Uterus (tissue), 4 donors: ENCODE measurements around the gene NRXN3. TPM values are rescaled to one million over a fixed set of nuclear protein-coding genes. Genes with fewer than 3 reads are reported as not detected.

Experiments used
- DNase-seq, 2 donors: peaks; one replicate each; pipeline ENCODE4 v3.0.0-alpha.2; 2019 to 2020
- H3K27ac ChIP-seq, 2 donors: fragments of 200-600 bp; sonication (generic); 1 replicate in 1 of 2; 2 replicates in 1 of 2; pipeline ENCODE4 v1.5.1; 2016 to 2018
- H3K27me3 ChIP-seq, 2 donors: fragments of 200-600 bp; sonication (generic); one replicate each; pipeline ENCODE4 v1.5.1; 2018 to 2019; ENCODE audit warnings: control low read depth in 1 of 2
- H3K36me3 ChIP-seq, 2 donors: fragments of 200-600 bp; sonication (generic); one replicate each; pipeline ENCODE4 v1.5.1; 2019; ENCODE audit warnings: control low read depth in 1 of 2
- H3K4me1 ChIP-seq, 2 donors: fragments of 200-600 bp; sonication (generic); one replicate each; pipeline ENCODE4 v1.5.1; 2018 to 2019; ENCODE audit warnings: control low read depth in 1 of 2
- H3K4me3 ChIP-seq, 2 donors: fragments of 200-600 bp; sonication (generic); 1 replicate in 1 of 2; 2 replicates in 1 of 2; pipeline ENCODE4 v1.5.1; 2018 to 2019; ENCODE audit warnings: mild to moderate bottlenecking in 1 of 2
- H3K9me3 ChIP-seq, 2 donors: fragments of 200-600 bp; sonication (generic); one replicate each; pipeline ENCODE4 v1.5.1; 2019; ENCODE audit warnings: control low read depth in 1 of 2
- CTCF ChIP-seq, 4 experiments: fragments of 200-600 bp in 2 of 4; fragments of 450-650 bp in 2 of 4; sonication (generic) in 2 of 4; IDR thresholded peaks; one replicate each; pipeline ENCODE4 v1.5.1; 2016 to 2019; ENCODE audit warnings: antibody characterized with exemption in 4 of 4, mild to moderate bottlenecking in 2 of 4, moderate library complexity in 1 of 4
- POLR2A ChIP-seq, 2 donors: fragments of 450-650 bp; IDR thresholded peaks; one replicate each; pipeline ENCODE4 v1.6.1; 2016; ENCODE audit warnings: antibody characterized with exemption in 2 of 2, mild to moderate bottlenecking in 1 of 2, moderate library complexity in 1 of 2
- intact Hi-C: fragments of 100-400 bp; cut with DNase I; formaldehyde crosslinking; loops from one replicate; pipeline ENCODE4 v1.15.1; 2023; ENCODE audit warnings: low total_unique reads
- total RNA-seq, 4 donors: library from RNA; depleted of rRNA in 3 of 4; stranded (reverse); fragments of >200 nt in 3 of 4; gene quantifications; one replicate each; pipeline versions ENCODE4 v1.1.0 to v1.2.4, GENCODE V29; 2014 to 2023
- donor health status: DM: yes; HTN: yes; CAD: no.

Gene NRXN3
- total RNA-seq, 4 donors from 2014 or later, result 2.9 to 17.0 (median 4.4) TPM

GRCh38 chr14:79783041-79783440 lies 1612.9 kb downstream of the NRXN3 start:
- TF ChIP-seq CTCF (IDR thresholded peaks at IDR 0.05) (no peak), POLR2A (IDR thresholded peaks at IDR 0.05) (no peak)
- no peak overlapping the region for H3K4me3 ChIP-seq
- no peak for DNase-seq
- H3K4me1 ChIP-seq, result no peaks in the 10 kb centered on the region
- H3K9me3 ChIP-seq, result no peaks in the 10 kb centered on the region
- no peaks in the 10 kb centered on the region for H3K36me3 ChIP-seq
- no peaks in the 10 kb centered on the region for H3K27me3 ChIP-seq
- H3K27ac ChIP-seq, result no peak overlapping the region
- intact Hi-C loops, result no loop called here

GRCh38 chr14:79786522-79786921 lies 1616.3 kb downstream of the NRXN3 start:
- Histone ChIP-seq H3K9me3 (no peaks in the 10 kb centered on the region), H3K36me3 (no peaks in the 10 kb centered on the region), H3K27ac (no peak overlapping the region), H3K4me1 (no peaks in the 10 kb centered on the region), H3K4me3 (no peak overlapping the region), H3K27me3 (no peaks in the 10 kb centered on the region)
- intact Hi-C loops, result no loop called here
- DNase-seq, result no peak
- no peak for TF ChIP-seq CTCF (IDR thresholded peaks at IDR 0.05)
- no peak for TF ChIP-seq POLR2A (IDR thresholded peaks at IDR 0.05)

DNA sequence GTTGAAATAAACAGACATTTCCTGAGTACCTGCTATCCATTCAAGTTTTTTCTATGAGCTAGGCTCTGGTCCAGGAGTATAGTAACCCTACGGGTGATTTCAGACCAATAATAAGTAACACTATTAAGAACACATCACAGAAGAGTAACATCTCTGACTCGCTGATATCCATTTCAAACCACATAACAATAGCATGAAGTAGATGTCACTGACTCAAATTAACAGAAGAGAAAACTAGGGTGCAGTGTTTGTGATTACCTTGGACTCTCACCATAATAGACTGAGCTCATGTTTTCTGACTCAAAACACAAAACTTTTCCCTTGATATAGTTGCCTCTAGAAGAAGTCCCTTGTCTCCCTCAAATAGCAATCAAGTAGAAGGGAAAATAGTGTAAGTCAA lies 1618.2 kb downstream of the NRXN3 start:
- TF ChIP-seq POLR2A (IDR thresholded peaks at IDR 0.05) (no peak), CTCF (IDR thresholded peaks at IDR 0.05) (no peak)
- no peaks in the 10 kb centered on the region for H3K9me3 ChIP-seq
- intact Hi-C loops, result no loop called here

GRCh38 chr14:79791055-79791732 lies 1621.0 kb downstream of the NRXN3 start:
- no peak for DNase-seq
- H3K36me3 ChIP-seq, result no peaks in the 10 kb centered on the region
- TF ChIP-seq POLR2A (IDR thresholded peaks at IDR 0.05), result no peak
- TF ChIP-seq CTCF (IDR thresholded peaks at IDR 0.05), result no peak
- intact Hi-C loops, result no loop called here
- H3K9me3 ChIP-seq, result no peaks in the 10 kb centered on the region
- no peak overlapping the region for H3K4me3 ChIP-seq
- H3K4me1 ChIP-seq, result no peaks in the 10 kb centered on the region
- no peak overlapping the region for H3K27ac ChIP-seq
- H3K27me3 ChIP-seq, result no peaks in the 10 kb centered on the region

More for the DNA sequence above, 1618.2 kb downstream of the NRXN3 start:
- Histone ChIP-seq H3K4me1 (no peaks in the 10 kb centered on the region), H3K27me3 (no peaks in the 10 kb centered on the region), H3K27ac (no peak overlapping the region), H3K4me3 (no peak overlapping the region), H3K36me3 (no peaks in the 10 kb centered on the region)
- DNase-seq, result no peak

GRCh38 chr14:79802093-79802492 lies 1631.9 kb downstream of the NRXN3 start:
- intact Hi-C loops, result no loop called here
- DNase-seq, result no peak
- H3K27me3 ChIP-seq, result no peaks in the 10 kb centered on the region
- no peaks in the 10 kb centered on the region for H3K36me3 ChIP-seq
- no peaks in the 10 kb centered on the region for H3K4me1 ChIP-seq
- no peak overlapping the region for H3K4me3 ChIP-seq
- TF ChIP-seq POLR2A (IDR thresholded peaks at IDR 0.05) (no peak), CTCF (IDR thresholded peaks at IDR 0.05) (no peak)
- no peaks in the 10 kb centered on the region for H3K9me3 ChIP-seq
- H3K27ac ChIP-seq, result no peak overlapping the region
